WTC11 (cell line): ENCODE results near the gene CRIP1.

ENCODE experiments used
- CREM ChIP-seq: sonication (generic); formaldehyde crosslinking; IDR thresholded peaks from 2 replicates; pipeline ENCODE4 v1.8.1; 2022; ENCODE audit warnings: mild to moderate bottlenecking, missing genetic modification reagents, moderate library complexity
- NR3C1 ChIP-seq: sonication (generic); formaldehyde crosslinking; conservative IDR thresholded peaks from 2 replicates; pipeline ENCODE4 v1.8.1; 2023; ENCODE audit warnings: low read depth, mild to moderate bottlenecking, missing genetic modification reagents
- TCF7 ChIP-seq: sonication (generic); formaldehyde crosslinking; IDR thresholded peaks from 2 replicates; pipeline ENCODE4 v1.8.0; 2022; ENCODE audit warnings: mild to moderate bottlenecking, low read depth, missing genetic modification reagents, moderate library complexity
- TEAD4 ChIP-seq: sonication (generic); formaldehyde crosslinking; IDR thresholded peaks from 2 replicates; pipeline ENCODE4 v1.8.0; 2022; ENCODE audit warnings: mild to moderate bottlenecking, missing genetic modification reagents
- TF ChIP-seq, protein P1 (sequence below): sonication (generic); formaldehyde crosslinking; IDR thresholded peaks from 2 replicates; pipeline ENCODE4 v1.8.1; 2022; ENCODE audit warnings: missing genetic modification reagents, borderline replicate concordance
- TF ChIP-seq, protein P2 (sequence below): sonication (generic); formaldehyde crosslinking; IDR thresholded peaks from 2 replicates; pipeline ENCODE4 v1.8.1; 2023; ENCODE audit warnings: mild to moderate bottlenecking, moderate library complexity, missing genetic modification reagents
- TF ChIP-seq, protein P3 (sequence below): fragments of 200-600 bp; IDR thresholded peaks from 2 replicates; pipeline ENCODE4 v1.8.0; 2022; ENCODE audit warnings: antibody characterized with exemption
- TF ChIP-seq, protein P4 (sequence below): fragments of 250-450 bp; sonication (Bioruptor Pico); IDR thresholded peaks from 2 replicates; pipeline ENCODE4 v1.8.0; 2021; ENCODE audit warnings: mild to moderate bottlenecking
- TF ChIP-seq, protein P5 (sequence below): sonication (generic); formaldehyde crosslinking; IDR thresholded peaks from 2 replicates; pipeline ENCODE4 v1.8.0; 2022; ENCODE audit warnings: mild to moderate bottlenecking, missing genetic modification reagents
- TF ChIP-seq, protein P6 (sequence below): sonication (generic); formaldehyde crosslinking; IDR thresholded peaks from 2 replicates; pipeline ENCODE4 v1.8.1; 2023; ENCODE audit warnings: mild to moderate bottlenecking, missing genetic modification reagents, moderate library complexity
- TF ChIP-seq, protein P7 (sequence below): sonication (generic); formaldehyde crosslinking; IDR thresholded peaks from 2 replicates; pipeline ENCODE4 v1.8.0; 2022; ENCODE audit warnings: mild to moderate bottlenecking, missing genetic modification reagents

DNA sequence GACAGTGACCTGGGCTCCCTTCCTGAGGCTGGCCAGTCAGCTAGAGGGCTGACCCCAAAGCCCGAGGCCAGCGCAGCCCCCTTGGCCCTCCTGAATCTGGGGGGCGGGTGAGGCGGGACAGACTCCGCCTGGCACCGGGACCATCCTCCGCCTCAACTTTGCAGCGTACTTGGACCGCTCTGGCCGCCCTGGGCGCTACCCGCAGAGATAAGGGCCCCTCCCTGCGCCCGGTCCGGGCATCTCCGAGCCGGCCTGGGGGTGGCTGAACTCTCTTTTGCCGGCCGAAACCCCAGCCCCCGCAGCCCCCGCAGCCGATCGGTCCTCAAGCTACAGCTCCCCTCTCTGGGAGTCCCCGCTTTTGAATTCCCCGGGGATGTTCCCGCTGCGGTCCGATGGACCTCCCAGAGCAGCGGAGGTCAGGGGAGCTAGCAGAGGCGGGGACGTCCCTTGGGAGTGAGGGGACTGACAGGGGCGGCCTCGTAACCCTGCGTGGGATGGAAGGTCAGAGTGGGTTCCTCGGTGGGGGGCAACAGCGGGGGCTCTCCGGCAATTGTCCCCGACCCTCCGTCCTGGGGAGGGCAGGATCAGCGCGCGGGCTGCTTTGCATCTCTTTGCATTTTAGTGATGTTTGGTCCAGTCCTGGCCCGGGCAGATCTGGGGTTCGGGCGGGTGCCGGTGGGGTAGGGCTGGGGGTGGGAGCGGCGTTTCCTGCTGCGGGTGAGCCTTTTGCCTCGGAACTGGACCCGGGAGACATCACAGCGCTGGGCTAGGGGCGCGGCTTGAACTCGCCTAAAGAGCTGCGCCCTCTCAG lies at the start of gene CRIP1:
- TF ChIP-seq, protein P1, sequence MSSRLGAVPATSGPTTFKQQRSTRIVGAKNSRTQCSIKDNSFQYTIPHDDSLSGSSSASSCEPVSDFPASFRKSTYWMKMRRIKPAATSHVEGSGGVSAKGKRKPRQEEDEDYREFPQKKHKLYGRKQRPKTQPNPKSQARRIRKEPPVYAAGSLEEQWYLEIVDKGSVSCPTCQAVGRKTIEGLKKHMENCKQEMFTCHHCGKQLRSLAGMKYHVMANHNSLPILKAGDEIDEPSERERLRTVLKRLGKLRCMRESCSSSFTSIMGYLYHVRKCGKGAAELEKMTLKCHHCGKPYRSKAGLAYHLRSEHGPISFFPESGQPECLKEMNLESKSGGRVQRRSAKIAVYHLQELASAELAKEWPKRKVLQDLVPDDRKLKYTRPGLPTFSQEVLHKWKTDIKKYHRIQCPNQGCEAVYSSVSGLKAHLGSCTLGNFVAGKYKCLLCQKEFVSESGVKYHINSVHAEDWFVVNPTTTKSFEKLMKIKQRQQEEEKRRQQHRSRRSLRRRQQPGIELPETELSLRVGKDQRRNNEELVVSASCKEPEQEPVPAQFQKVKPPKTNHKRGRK (CRISPR knock-in tag): no peak
- TF ChIP-seq, protein P2, sequence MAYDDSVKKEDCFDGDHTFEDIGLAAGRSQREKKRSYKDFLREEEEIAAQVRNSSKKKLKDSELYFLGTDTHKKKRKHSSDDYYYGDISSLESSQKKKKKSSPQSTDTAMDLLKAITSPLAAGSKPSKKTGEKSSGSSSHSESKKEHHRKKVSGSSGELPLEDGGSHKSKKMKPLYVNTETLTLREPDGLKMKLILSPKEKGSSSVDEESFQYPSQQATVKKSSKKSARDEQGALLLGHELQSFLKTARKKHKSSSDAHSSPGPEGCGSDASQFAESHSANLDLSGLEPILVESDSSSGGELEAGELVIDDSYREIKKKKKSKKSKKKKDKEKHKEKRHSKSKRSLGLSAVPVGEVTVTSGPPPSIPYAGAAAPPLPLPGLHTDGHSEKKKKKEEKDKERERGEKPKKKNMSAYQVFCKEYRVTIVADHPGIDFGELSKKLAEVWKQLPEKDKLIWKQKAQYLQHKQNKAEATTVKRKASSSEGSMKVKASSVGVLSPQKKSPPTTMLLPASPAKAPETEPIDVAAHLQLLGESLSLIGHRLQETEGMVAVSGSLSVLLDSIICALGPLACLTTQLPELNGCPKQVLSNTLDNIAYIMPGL (CRISPR knock-in tag): no peak
- TF ChIP-seq, protein P3, sequence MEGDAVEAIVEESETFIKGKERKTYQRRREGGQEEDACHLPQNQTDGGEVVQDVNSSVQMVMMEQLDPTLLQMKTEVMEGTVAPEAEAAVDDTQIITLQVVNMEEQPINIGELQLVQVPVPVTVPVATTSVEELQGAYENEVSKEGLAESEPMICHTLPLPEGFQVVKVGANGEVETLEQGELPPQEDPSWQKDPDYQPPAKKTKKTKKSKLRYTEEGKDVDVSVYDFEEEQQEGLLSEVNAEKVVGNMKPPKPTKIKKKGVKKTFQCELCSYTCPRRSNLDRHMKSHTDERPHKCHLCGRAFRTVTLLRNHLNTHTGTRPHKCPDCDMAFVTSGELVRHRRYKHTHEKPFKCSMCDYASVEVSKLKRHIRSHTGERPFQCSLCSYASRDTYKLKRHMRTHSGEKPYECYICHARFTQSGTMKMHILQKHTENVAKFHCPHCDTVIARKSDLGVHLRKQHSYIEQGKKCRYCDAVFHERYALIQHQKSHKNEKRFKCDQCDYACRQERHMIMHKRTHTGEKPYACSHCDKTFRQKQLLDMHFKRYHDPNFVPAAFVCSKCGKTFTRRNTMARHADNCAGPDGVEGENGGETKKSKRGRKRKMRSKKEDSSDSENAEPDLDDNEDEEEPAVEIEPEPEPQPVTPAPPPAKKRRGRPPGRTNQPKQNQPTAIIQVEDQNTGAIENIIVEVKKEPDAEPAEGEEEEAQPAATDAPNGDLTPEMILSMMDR: no peak
- TF ChIP-seq NR3C1 (no peak), TCF7 (CRISPR knock-in tag) (no peak), TEAD4 (CRISPR knock-in tag) (no peak), CREM (CRISPR knock-in tag) (no peak)
- TF ChIP-seq, protein P4, sequence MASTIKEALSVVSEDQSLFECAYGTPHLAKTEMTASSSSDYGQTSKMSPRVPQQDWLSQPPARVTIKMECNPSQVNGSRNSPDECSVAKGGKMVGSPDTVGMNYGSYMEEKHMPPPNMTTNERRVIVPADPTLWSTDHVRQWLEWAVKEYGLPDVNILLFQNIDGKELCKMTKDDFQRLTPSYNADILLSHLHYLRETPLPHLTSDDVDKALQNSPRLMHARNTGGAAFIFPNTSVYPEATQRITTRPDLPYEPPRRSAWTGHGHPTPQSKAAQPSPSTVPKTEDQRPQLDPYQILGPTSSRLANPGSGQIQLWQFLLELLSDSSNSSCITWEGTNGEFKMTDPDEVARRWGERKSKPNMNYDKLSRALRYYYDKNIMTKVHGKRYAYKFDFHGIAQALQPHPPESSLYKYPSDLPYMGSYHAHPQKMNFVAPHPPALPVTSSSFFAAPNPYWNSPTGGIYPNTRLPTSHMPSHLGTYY: no peak
- TF ChIP-seq, protein P5, sequence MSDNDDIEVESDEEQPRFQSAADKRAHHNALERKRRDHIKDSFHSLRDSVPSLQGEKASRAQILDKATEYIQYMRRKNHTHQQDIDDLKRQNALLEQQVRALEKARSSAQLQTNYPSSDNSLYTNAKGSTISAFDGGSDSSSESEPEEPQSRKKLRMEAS (CRISPR knock-in tag): no peak
- TF ChIP-seq, protein P6, sequence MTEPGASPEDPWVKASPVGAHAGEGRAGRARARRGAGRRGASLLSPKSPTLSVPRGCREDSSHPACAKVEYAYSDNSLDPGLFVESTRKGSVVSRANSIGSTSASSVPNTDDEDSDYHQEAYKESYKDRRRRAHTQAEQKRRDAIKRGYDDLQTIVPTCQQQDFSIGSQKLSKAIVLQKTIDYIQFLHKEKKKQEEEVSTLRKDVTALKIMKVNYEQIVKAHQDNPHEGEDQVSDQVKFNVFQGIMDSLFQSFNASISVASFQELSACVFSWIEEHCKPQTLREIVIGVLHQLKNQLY (CRISPR knock-in tag): no peak
- TF ChIP-seq, protein P7, sequence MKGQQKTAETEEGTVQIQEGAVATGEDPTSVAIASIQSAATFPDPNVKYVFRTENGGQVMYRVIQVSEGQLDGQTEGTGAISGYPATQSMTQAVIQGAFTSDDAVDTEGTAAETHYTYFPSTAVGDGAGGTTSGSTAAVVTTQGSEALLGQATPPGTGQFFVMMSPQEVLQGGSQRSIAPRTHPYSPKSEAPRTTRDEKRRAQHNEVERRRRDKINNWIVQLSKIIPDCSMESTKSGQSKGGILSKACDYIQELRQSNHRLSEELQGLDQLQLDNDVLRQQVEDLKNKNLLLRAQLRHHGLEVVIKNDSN (CRISPR knock-in tag): no peak
